Right forelimb (tissue), 1 donor: ENCODE results near the gene TBL3.
"Not testable (repeated sequence)": the region's sequence is repeated elsewhere in the genome, so short reads cannot be mapped to it uniquely, and the experiment has no call there.

Experiments used
- DNase-seq: peaks from one replicate; pipeline ENCODE4 v3.0.0-alpha.2; 2018

Gene TBL3

GRCh38 chr16:1971796-1972489 is at the start of gene TBL3:
TSS of gene TBL3 (plus strand) at chr16:1972053. CDS start at chr16:1972165, 112 bp downstream.
- peak; percentile 99 for DNase-seq

- no peak for DNase-seq
Observed at GRCh38 chr16:1922357-1922756, 49.5 kb upstream of the TBL3 start.

GRCh38 chr16:1923299-1924034 is 48.4 kb upstream of the TBL3 start:
- peak; percentile 75 for DNase-seq

- no peak for DNase-seq
Observed at GRCh38 chr16:1924095-1924494, 47.8 kb upstream of the TBL3 start.

GRCh38 chr16:1926271-1926670 is 45.6 kb upstream of the TBL3 start:
- no peak for DNase-seq

GRCh38 chr16:1929105-1929504 is 42.7 kb upstream of the TBL3 start:
- no peak for DNase-seq

- peak; percentile 95 for DNase-seq
Observed at GRCh38 chr16:1929578-1930337, 42.1 kb upstream of the TBL3 start.

- no peak for DNase-seq
Observed at GRCh38 chr16:1930338-1930720, 41.5 kb upstream of the TBL3 start.

- DNase-seq, result no peak
Observed at GRCh38 chr16:1932050-1933028, 39.5 kb upstream of the TBL3 start.

- DNase-seq, result no peak
Observed at GRCh38 chr16:1933097-1933661, 38.7 kb upstream of the TBL3 start.

- no peak for DNase-seq
Observed at GRCh38 chr16:1936945-1937479, 34.8 kb upstream of the TBL3 start.

GRCh38 chr16:1938316-1938715 is 33.5 kb upstream of the TBL3 start:
- no peak for DNase-seq

GRCh38 chr16:1938910-1939309 is 32.9 kb upstream of the TBL3 start:
- no peak for DNase-seq

- not testable (repeated sequence) for DNase-seq
Observed at GRCh38 chr16:1939833-1940232, 32.0 kb upstream of the TBL3 start.

- no peak for DNase-seq
Observed at GRCh38 chr16:1940273-1941161, 31.3 kb upstream of the TBL3 start.

GRCh38 chr16:1941162-1942046 is 30.4 kb upstream of the TBL3 start:
- DNase-seq, result no peak

GRCh38 chr16:1942047-1942809 is 29.6 kb upstream of the TBL3 start:
- no peak for DNase-seq

- DNase-seq, result peak; percentile 98
Observed at GRCh38 chr16:1942810-1943726, 28.8 kb upstream of the TBL3 start, which contains the start of gene MSRB1. TSS of gene MSRB1 (minus strand) at chr16:1943199. CDS start at chr16:1943156, 43 bp downstream.
